Liver (tissue), 9 donors: ENCODE measurements around the gene IZUMO2. TPM values are rescaled to one million over a fixed set of nuclear protein-coding genes. Genes with fewer than 3 reads are reported as not detected.

Experiments used
- DNase-seq: peaks from one replicate; pipeline ENCODE4 v3.0.0-alpha.2; 2017; ENCODE audit warnings: low spot score
- H3K27ac ChIP-seq, 2 donors: one replicate each; pipeline ENCODE4 v1.7.0; 2013; ENCODE audit warnings: inconsistent platforms in 2 of 2, low read length in 2 of 2, control low read depth in 1 of 2, low read depth in 1 of 2, mild to moderate bottlenecking in 1 of 2
- H3K27me3 ChIP-seq, 4 donors: one replicate each; pipeline versions ENCODE4 v1.6.1 to v1.7.0; 2013; ENCODE audit warnings: low read length in 3 of 4, inconsistent platforms in 1 of 4, mild to moderate bottlenecking in 1 of 4, moderate library complexity in 1 of 4; ENCODE audit not compliant: control insufficient read depth in 4 of 4, insufficient read depth in 4 of 4
- H3K36me3 ChIP-seq, 4 donors: one replicate each; pipeline versions ENCODE4 v1.6.1 to v1.7.0; 2013; ENCODE audit warnings: low read length in 3 of 4, mild to moderate bottlenecking in 3 of 4, low read depth in 1 of 4, moderate library complexity in 1 of 4; ENCODE audit not compliant: control insufficient read depth in 4 of 4, insufficient read depth in 3 of 4
- H3K4me1 ChIP-seq, 4 donors: one replicate each; pipeline versions ENCODE4 v1.6.1 to v1.7.0; 2013; ENCODE audit warnings: low read length in 3 of 4, mild to moderate bottlenecking in 3 of 4, moderate library complexity in 1 of 4; ENCODE audit not compliant: control insufficient read depth in 4 of 4, insufficient read depth in 4 of 4
- H3K4me3 ChIP-seq, 3 donors: one replicate each; pipeline versions ENCODE4 v1.6.1 to v1.7.0; 2013; ENCODE audit warnings: low read length in 3 of 3, control low read depth in 1 of 3, low read depth in 1 of 3, mild to moderate bottlenecking in 1 of 3
- H3K9ac ChIP-seq, 2 donors: one replicate each; pipeline ENCODE4 v1.7.0; 2013; ENCODE audit warnings: low read length in 2 of 2, mild to moderate bottlenecking in 2 of 2, moderate library complexity in 2 of 2, control low read depth in 1 of 2, low read depth in 1 of 2
- H3K9me3 ChIP-seq, 4 donors: one replicate each; pipeline versions ENCODE4 v1.6.1 to v1.7.0; 2013; ENCODE audit warnings: low read length in 3 of 4; ENCODE audit not compliant: control insufficient read depth in 4 of 4
- ATF3 ChIP-seq: IDR thresholded peaks from 2 replicates; pipeline ENCODE4 v1.6.1; 2016; ENCODE audit warnings: antibody characterized with exemption
- CTCF ChIP-seq: fragments of 150-350 bp; IDR thresholded peaks from 2 replicates; pipeline ENCODE4 v1.5.1; 2017; ENCODE audit warnings: improper control_type of control experiment, low read depth, low read length; ENCODE audit not compliant: missing input control
- EGR1 ChIP-seq, 2 donors: IDR thresholded peaks; 2 replicates each; pipeline ENCODE4 v1.6.1; 2016 to 2018; ENCODE audit warnings: antibody characterized with exemption in 2 of 2, low read depth in 2 of 2
- FOXA1 ChIP-seq: IDR thresholded peaks from 2 replicates; pipeline ENCODE4 v1.6.1; 2016; ENCODE audit warnings: antibody characterized with exemption
- FOXA2 ChIP-seq: IDR thresholded peaks from 2 replicates; pipeline ENCODE4 v1.6.1; 2016; ENCODE audit warnings: antibody characterized with exemption
- GABPA ChIP-seq, 2 donors: IDR thresholded peaks in 1 of 2; conservative IDR thresholded peaks in 1 of 2; 2 replicates each; pipeline ENCODE4 v1.6.1; 2016; ENCODE audit warnings: antibody characterized with exemption in 2 of 2, mild to moderate bottlenecking in 1 of 2, moderate library complexity in 1 of 2
- HNF4A ChIP-seq, 2 donors: conservative IDR thresholded peaks; 2 replicates each; pipeline ENCODE4 v1.6.1; 2016; ENCODE audit warnings: antibody characterized with exemption in 2 of 2, mild to moderate bottlenecking in 2 of 2
- HNF4G ChIP-seq: IDR thresholded peaks from 2 replicates; pipeline ENCODE4 v1.6.1; 2016; ENCODE audit warnings: antibody characterized with exemption
- JUND ChIP-seq, 2 donors: IDR thresholded peaks; 2 replicates each; pipeline ENCODE4 v1.6.1; 2016; ENCODE audit warnings: antibody characterized with exemption in 2 of 2
- MAX ChIP-seq: IDR thresholded peaks from 2 replicates; pipeline ENCODE4 v1.6.1; 2016; ENCODE audit warnings: antibody characterized with exemption
- NR2F2 ChIP-seq: IDR thresholded peaks from 2 replicates; pipeline ENCODE4 v1.6.1; 2016; ENCODE audit warnings: antibody characterized with exemption
- RAD21 ChIP-seq, 2 donors: IDR thresholded peaks; 2 replicates each; pipeline ENCODE4 v1.6.1; 2016; ENCODE audit warnings: antibody characterized with exemption in 2 of 2, mild to moderate bottlenecking in 2 of 2
- REST ChIP-seq: IDR thresholded peaks from 2 replicates; pipeline ENCODE4 v1.6.1; 2016; ENCODE audit warnings: antibody characterized with exemption, mild to moderate bottlenecking
- RXRA ChIP-seq, 2 donors: IDR thresholded peaks; 2 replicates each; pipeline ENCODE4 v1.6.1; 2017 to 2018; ENCODE audit warnings: antibody characterized with exemption in 2 of 2, mild to moderate bottlenecking in 1 of 2
- SP1 ChIP-seq: IDR thresholded peaks from 2 replicates; pipeline ENCODE4 v1.6.1; 2018; ENCODE audit warnings: antibody characterized with exemption, mild to moderate bottlenecking
- TAF1 ChIP-seq: conservative IDR thresholded peaks from 2 replicates; pipeline ENCODE4 v1.6.1; 2016; ENCODE audit warnings: antibody characterized with exemption, mild to moderate bottlenecking
- YY1 ChIP-seq: IDR thresholded peaks from 2 replicates; pipeline ENCODE4 v1.6.1; 2016; ENCODE audit warnings: antibody characterized with exemption, mild to moderate bottlenecking
- ZBTB33 ChIP-seq: IDR thresholded peaks from 2 replicates; pipeline ENCODE4 v1.6.1; 2016; ENCODE audit warnings: antibody characterized with exemption
- WGBS: extraction: QIAGEN DNeasy Blood & Tissue Kit; methylation state at CpG from one replicate; pipeline ENCODE4 v1.1.7; 2013; 5-methylcytosine and 5-hydroxymethylcytosine counted together
- polyA plus RNA-seq, 2 donors: library from polyadenylated mRNA; stranded (reverse) in 1 of 2; unstranded in 1 of 2; fragments of 200-250 nt in 1 of 2; fragments of >200 nt in 1 of 2; fragmentation: Nextera tagmentation in 1 of 2; extraction: Ambion mirVana in 1 of 2; gene quantifications; one replicate each; pipeline versions ENCODE4 v1.2.1 to v1.2.3, GENCODE V29; 2013 to 2015
- total RNA-seq, 2 donors: library from RNA; depleted of rRNA; stranded (reverse); fragments of >200 nt; gene quantifications; one replicate each; pipeline ENCODE4 v1.2.3, GENCODE V29; 2014
- donor health status: healthy.
- donor health status: healthy.
- donor health status: healthy.
- donor health status: healthy.
- donor health status: healthy.

Gene IZUMO2
- total RNA-seq: not detected
- polyA plus RNA-seq: not detected

- 17% methylated on average over 26 of the region's 26 CpGs for WGBS
- Histone ChIP-seq H3K27ac (no peak within 1 kb of the TSS), H3K4me1 (peaks cover 0 to 2% (median 0%) of the 10 kb centered on the region in 4 donors), H3K27me3 (peaks cover 0 to 3% (median 0%) of the 10 kb centered on the region in 4 donors), H3K36me3 (no peaks in the 10 kb centered on the region), H3K4me3 (no peak within 1 kb of the TSS), H3K9me3 (peaks cover 0 to 5% (median 2%) of the 10 kb centered on the region in 4 donors), H3K9ac (no peak within 1 kb of the TSS)
- TF ChIP-seq REST (no peak), RAD21 (IDR thresholded peaks at IDR 0.05) (no peak), HNF4A (conservative IDR thresholded peaks at IDR 0.05) (no peak), TAF1 (no peak), MAX (no peak), FOXA1 (no peak), ZBTB33 (no peak), RXRA (IDR thresholded peaks at IDR 0.05) (no peak), EGR1 (IDR thresholded peaks at IDR 0.05; ENCODE audit: low read depth in 2 of 2) (no peak), JUND (IDR thresholded peaks at IDR 0.05) (no peak), NR2F2 (no peak), GABPA (IDR thresholded peaks at IDR 0.05 in 1 of 2, conservative IDR thresholded peaks at IDR 0.05 in 1 of 2) (no peak), FOXA2 (no peak), ATF3 (no peak), SP1 (no peak), YY1 (no peak), HNF4G (no peak), CTCF (no peak)
- DNase-seq: no peak
Observed at GRCh38 chr19:50162988-50163387, at the start of gene IZUMO2. TSS of gene IZUMO2 (minus strand) at chr19:50163281. CDS start at chr19:50163194, 87 bp downstream.
